H9 (cell line): ENCODE measurements around the gene AGBL4. TPM values are rescaled to one million over a fixed set of nuclear protein-coding genes. Genes with fewer than 3 reads are reported as not detected.

ENCODE experiments used
- DNase-seq: peaks from one replicate; pipeline ENCODE4 v3.0.0-alpha.2; 2017
- H2AFZ ChIP-seq: one replicate; pipeline ENCODE4 v1.6.1; 2013; ENCODE audit warnings: mild to moderate bottlenecking, low read length, control low read depth, moderate library complexity
- H2AK5ac ChIP-seq: 2 replicates; pipeline ENCODE4 v1.6.1; 2013; ENCODE audit warnings: low read length, control low read depth, mixed read lengths; ENCODE audit not compliant: insufficient read length
- H2BK120ac ChIP-seq: one replicate; pipeline ENCODE4 v1.6.1; 2013; ENCODE audit warnings: low read depth, mild to moderate bottlenecking, low read length, control low read depth, inconsistent platforms; ENCODE audit not compliant: poor library complexity, severe bottlenecking
- H2BK12ac ChIP-seq: 2 replicates; pipeline ENCODE4 v1.6.1; 2013; ENCODE audit warnings: low read length, control low read depth, mixed read lengths, low read depth; ENCODE audit not compliant: insufficient read length
- H2BK15ac ChIP-seq: 2 replicates; pipeline ENCODE4 v1.6.1; 2013; ENCODE audit warnings: low read depth, low read length, control low read depth
- H2BK20ac ChIP-seq: one replicate; pipeline ENCODE4 v1.6.1; 2013; ENCODE audit warnings: low read depth, mild to moderate bottlenecking, low read length, control low read depth, inconsistent platforms; ENCODE audit not compliant: poor library complexity, severe bottlenecking
- H2BK5ac ChIP-seq: 2 replicates; pipeline ENCODE4 v1.6.1; 2013; ENCODE audit warnings: low read length, control low read depth, mixed read lengths; ENCODE audit not compliant: insufficient read length
- H3K14ac ChIP-seq: 2 replicates; pipeline ENCODE4 v1.6.1; 2013; ENCODE audit warnings: low read length, control low read depth; ENCODE audit not compliant: insufficient read depth
- H3K18ac ChIP-seq: 2 replicates; pipeline ENCODE4 v1.6.1; 2013; ENCODE audit warnings: low read depth, mild to moderate bottlenecking, mixed read lengths, low read length, control low read depth; ENCODE audit not compliant: insufficient read length
- H3K23ac ChIP-seq: 2 replicates; pipeline ENCODE4 v1.6.1; 2013; ENCODE audit warnings: low read length, control low read depth, mixed read lengths, low read depth; ENCODE audit not compliant: insufficient read length
- H3K23me2 ChIP-seq: 2 replicates; pipeline ENCODE4 v1.6.1; 2013; ENCODE audit warnings: low read depth, mild to moderate bottlenecking, mixed read lengths, low read length, control low read depth; ENCODE audit not compliant: insufficient read length, poor library complexity, severe bottlenecking
- H3K27ac ChIP-seq: 2 replicates; pipeline ENCODE4 v1.5.1; 2013; ENCODE audit warnings: low read length, control low read depth, mixed read lengths, low read depth; ENCODE audit not compliant: insufficient read length
- H3K27me3 ChIP-seq: 2 replicates; pipeline ENCODE4 v1.6.1; 2013; ENCODE audit warnings: low read length, control low read depth, inconsistent platforms; ENCODE audit not compliant: insufficient read depth
- H3K4ac ChIP-seq: 2 replicates; pipeline ENCODE4 v1.6.1; 2013; ENCODE audit warnings: low read depth, mild to moderate bottlenecking, control low read depth, inconsistent platforms, low read length, moderate library complexity
- H3K4me1 ChIP-seq: 2 replicates; pipeline ENCODE4 v1.6.1; 2013; ENCODE audit warnings: low read length, control low read depth, inconsistent platforms; ENCODE audit not compliant: insufficient read depth
- H3K4me2 ChIP-seq: 2 replicates; pipeline ENCODE4 v1.6.1; 2013; ENCODE audit warnings: low read length, control low read depth, mixed read lengths; ENCODE audit not compliant: insufficient read length, insufficient read depth
- H3K56ac ChIP-seq: 2 replicates; pipeline ENCODE4 v1.6.1; 2013; ENCODE audit warnings: low read depth, mild to moderate bottlenecking, mixed read lengths, low read length, control low read depth; ENCODE audit not compliant: insufficient read length
- H3K79me1 ChIP-seq: 2 replicates; pipeline ENCODE4 v1.6.1; 2013; ENCODE audit warnings: low read depth, mild to moderate bottlenecking, moderate library complexity, low read length, control low read depth, inconsistent platforms; ENCODE audit not compliant: insufficient read depth, poor library complexity, severe bottlenecking
- H3K79me2 ChIP-seq: 2 replicates; pipeline ENCODE4 v1.6.1; 2013; ENCODE audit warnings: low read length, control low read depth, inconsistent platforms; ENCODE audit not compliant: insufficient read depth
- H3K9ac ChIP-seq: 2 replicates; pipeline ENCODE4 v1.6.1; 2013; ENCODE audit warnings: low read length, control low read depth, mixed read lengths; ENCODE audit not compliant: insufficient read length; ENCODE audit errors: extremely low read depth
- H3K9me3 ChIP-seq: one replicate; pipeline ENCODE4 v1.6.1; 2013; ENCODE audit warnings: low read depth, low read length, inconsistent platforms; ENCODE audit not compliant: control insufficient read depth
- H3T11ph ChIP-seq: one replicate; pipeline ENCODE4 v1.6.1; 2013; ENCODE audit warnings: mild to moderate bottlenecking, low read length, control low read depth, inconsistent platforms
- H4K20me1 ChIP-seq: one replicate; pipeline ENCODE4 v1.6.1; 2013; ENCODE audit not compliant: control insufficient read depth, insufficient read length, insufficient read depth
- H4K5ac ChIP-seq: 2 replicates; pipeline ENCODE4 v1.6.1; 2013; ENCODE audit warnings: low read depth, mild to moderate bottlenecking, mixed read lengths, low read length, control low read depth; ENCODE audit not compliant: insufficient read length
- H4K8ac ChIP-seq: replicated peaks from 2 replicates; pipeline ENCODE4 v1.6.1; 2013; ENCODE audit warnings: low read length, control low read depth, mixed read lengths, low read depth; ENCODE audit not compliant: insufficient read length
- H4K91ac ChIP-seq: 2 replicates; pipeline ENCODE4 v1.6.1; 2013; ENCODE audit warnings: low read depth, mild to moderate bottlenecking, moderate library complexity, mixed read lengths, low read length, control low read depth; ENCODE audit not compliant: insufficient read length
- H3K27ac Mint-ChIP-seq, 3 experiments: 2 replicates in 2 of 3; 3 replicates in 1 of 3; pipeline ENCODE4 v1.8.0; 2020 to 2021; ENCODE audit warnings: mixed read lengths in 3 of 3, mild to moderate bottlenecking in 1 of 3, moderate library complexity in 1 of 3
- H3K27me3 Mint-ChIP-seq: 2 replicates; pipeline ENCODE4 v1.8.0; 2021; ENCODE audit warnings: low read depth, mild to moderate bottlenecking, moderate library complexity, mixed read lengths
- H3K36me3 Mint-ChIP-seq, 3 experiments: 2 replicates in 2 of 3; 3 replicates in 1 of 3; pipeline ENCODE4 v1.8.0; 2020 to 2021; ENCODE audit warnings: low read depth in 3 of 3, mixed read lengths in 3 of 3; ENCODE audit not compliant: insufficient read depth in 1 of 3
- H3K4me1 Mint-ChIP-seq, 2 experiments: 2 replicates each; pipeline ENCODE4 v1.8.0; 2020; ENCODE audit warnings: mixed read lengths in 2 of 2
- H3K4me3 Mint-ChIP-seq, 2 experiments: 2 replicates in 1 of 2; 3 replicates in 1 of 2; pipeline ENCODE4 v1.8.0; 2020 to 2021; ENCODE audit warnings: mild to moderate bottlenecking in 2 of 2, mixed read lengths in 2 of 2, moderate library complexity in 1 of 2
- H3K9me3 Mint-ChIP-seq, 2 experiments: 2 replicates in 1 of 2; 3 replicates in 1 of 2; pipeline ENCODE4 v1.8.0; 2020; ENCODE audit warnings: mild to moderate bottlenecking in 2 of 2, mixed read lengths in 2 of 2, moderate library complexity in 1 of 2
- CTCF ChIP-seq: fragments of 200-600 bp; sonication (generic); conservative IDR thresholded peaks from 3 replicates; pipeline ENCODE4 v1.8.0; 2021; ENCODE audit warnings: antibody characterized with exemption, mild to moderate bottlenecking
- total RNA-seq: library from RNA; stranded (reverse); gene quantifications from 2 replicates; pipeline ENCODE4 v1.2.1, GENCODE V29; 2021

Gene AGBL4
- total RNA-seq, 1 experiment from 2014 or later = not detected

- H2BK15ac ChIP-seq = no peak overlapping the region
- H2BK12ac ChIP-seq = no peak overlapping the region
- H4K5ac ChIP-seq = no peak overlapping the region
- no peaks in the 10 kb centered on the region for H3K23me2 ChIP-seq
- DNase-seq = no peak
- H3K27ac ChIP-seq = no peak overlapping the region
- no peak overlapping the region for H2AFZ ChIP-seq
- H3K27ac Mint-ChIP-seq = no peak overlapping the region
- no peak overlapping the region for H3K4ac ChIP-seq
- H3K4me1 ChIP-seq = no peaks in the 10 kb centered on the region
- H4K91ac ChIP-seq = no peak overlapping the region
- H3K14ac ChIP-seq = no peak overlapping the region
- no peak overlapping the region for H2BK5ac ChIP-seq
- no peak overlapping the region for H3K9ac ChIP-seq
- H3K23ac ChIP-seq = no peak overlapping the region
- H2BK120ac ChIP-seq = no peak overlapping the region
- H4K20me1 ChIP-seq = no peaks in the 10 kb centered on the region
- peaks cover 1% of the 10 kb centered on the region; the same call in 1 of the 2 replicates for H3K27me3 Mint-ChIP-seq
- peaks cover 81 to 89% of the 10 kb centered on the region in 2 experiments for H3K9me3 Mint-ChIP-seq
- H3K4me3 Mint-ChIP-seq = no peak overlapping the region
- H3K9me3 ChIP-seq = peaks cover 61% of the 10 kb centered on the region
- H3K79me1 ChIP-seq = no peaks in the 10 kb centered on the region
- H4K8ac ChIP-seq = no peak overlapping the region
- no peak overlapping the region for H2BK20ac ChIP-seq
- no peak overlapping the region for H3K18ac ChIP-seq
- H3K56ac ChIP-seq = no peak overlapping the region
- H2AK5ac ChIP-seq = no peak overlapping the region
- no peaks in the 10 kb centered on the region for H3K79me2 ChIP-seq
- no peak overlapping the region for H3T11ph ChIP-seq
- no peaks in the 10 kb centered on the region for H3K27me3 ChIP-seq
- TF ChIP-seq CTCF = no peak
- H3K4me2 ChIP-seq = no peak overlapping the region
- H3K4me1 Mint-ChIP-seq = no peaks in the 10 kb centered on the region
- peaks cover 4 to 20% (median 11%) of the 10 kb centered on the region in 3 experiments; a peak in 6 of 7 replicates for H3K36me3 Mint-ChIP-seq
Measured at GRCh38 chr1:49319426-49319963, 704.3 kb downstream of the AGBL4 start.
